Sigmoid colon (tissue), 7 donors: ENCODE data around the gene USP2. TPM values are rescaled to one million over a fixed set of nuclear protein-coding genes. Genes with fewer than 3 reads are reported as not detected.

Source experiments
- DNase-seq: peaks from one replicate; pipeline ENCODE4 v3.0.0-alpha.2; 2019
- H3K27ac ChIP-seq, 4 donors: fragments of 200-600 bp; sonication (generic); one replicate each; pipeline ENCODE4 v1.5.1; 2016 to 2019; ENCODE audit warnings: mild to moderate bottlenecking in 1 of 4
- H3K27me3 ChIP-seq, 3 donors: fragments of 200-600 bp; sonication (generic); one replicate each; pipeline ENCODE4 v1.5.1; 2019; ENCODE audit warnings: mild to moderate bottlenecking in 1 of 3
- H3K36me3 ChIP-seq, 4 donors: fragments of 200-600 bp; sonication (generic); one replicate each; pipeline ENCODE4 v1.5.1; 2016 to 2019
- H3K4me1 ChIP-seq, 4 donors: fragments of 200-600 bp; sonication (generic); one replicate each; pipeline ENCODE4 v1.5.1; 2017 to 2019
- H3K4me3 ChIP-seq, 4 donors: fragments of 200-600 bp; sonication (generic); one replicate each; pipeline ENCODE4 v1.5.1; 2017 to 2019; ENCODE audit warnings: mild to moderate bottlenecking in 2 of 4, moderate library complexity in 1 of 4
- H3K9me3 ChIP-seq, 4 donors: fragments of 200-600 bp in 3 of 4; sonication (generic) in 3 of 4; one replicate each; pipeline versions ENCODE4 v1.5.1 to v1.6.1; 2013 to 2019
- CTCF ChIP-seq, 4 experiments: fragments of 450-650 bp in 3 of 4; fragments of 200-600 bp in 1 of 4; IDR thresholded peaks; one replicate each; pipeline ENCODE4 v1.5.1; 2016 to 2019; ENCODE audit warnings: antibody characterized with exemption in 4 of 4, mild to moderate bottlenecking in 3 of 4, moderate library complexity in 2 of 4
- EP300 ChIP-seq, 4 donors: sonication (generic); formaldehyde crosslinking; IDR thresholded peaks; one replicate each; pipeline ENCODE4 v1.6.1; 2017; ENCODE audit warnings: antibody characterized with exemption in 4 of 4
- POLR2A ChIP-seq, 2 donors: fragments of 450-650 bp; IDR thresholded peaks; one replicate each; pipeline ENCODE4 v1.6.1; 2016; ENCODE audit warnings: antibody characterized with exemption in 2 of 2, mild to moderate bottlenecking in 2 of 2, moderate library complexity in 2 of 2
- POLR2AphosphoS5 ChIP-seq, 4 donors: sonication (generic); formaldehyde crosslinking; IDR thresholded peaks; one replicate each; pipeline ENCODE4 v1.6.1; 2017; ENCODE audit warnings: antibody characterized with exemption in 4 of 4
- WGBS, 2 donors: extraction: QIAGEN DNeasy Blood & Tissue Kit; methylation state at CpG; one replicate each; pipeline ENCODE4 v1.1.7; 2013; 5-methylcytosine and 5-hydroxymethylcytosine counted together
- intact Hi-C: fragments of 100-400 bp; cut with DNase I; formaldehyde crosslinking; loops from one replicate; pipeline ENCODE4 v1.15.1; 2023
- polyA plus RNA-seq, 3 donors: library from polyadenylated mRNA; stranded (reverse); fragments of 200-250 nt; gene quantifications; one replicate each; pipeline ENCODE4 v1.2.3, GENCODE V29; 2013
- total RNA-seq, 4 donors: library from RNA; depleted of rRNA; stranded (reverse); fragments of >200 nt; gene quantifications; one replicate each; pipeline ENCODE4 v1.1.0, GENCODE V29; 2016
- donor health status: healthy with polysubstance abuse.
- donor health status: Bipolar disorder and iron deficiency.
- donor health status: healthy.

The USP2 gene
- total and polyA plus RNA-seq, 7 donors, result 0.71 to 13.2 (median 1.9) TPM

DNA sequence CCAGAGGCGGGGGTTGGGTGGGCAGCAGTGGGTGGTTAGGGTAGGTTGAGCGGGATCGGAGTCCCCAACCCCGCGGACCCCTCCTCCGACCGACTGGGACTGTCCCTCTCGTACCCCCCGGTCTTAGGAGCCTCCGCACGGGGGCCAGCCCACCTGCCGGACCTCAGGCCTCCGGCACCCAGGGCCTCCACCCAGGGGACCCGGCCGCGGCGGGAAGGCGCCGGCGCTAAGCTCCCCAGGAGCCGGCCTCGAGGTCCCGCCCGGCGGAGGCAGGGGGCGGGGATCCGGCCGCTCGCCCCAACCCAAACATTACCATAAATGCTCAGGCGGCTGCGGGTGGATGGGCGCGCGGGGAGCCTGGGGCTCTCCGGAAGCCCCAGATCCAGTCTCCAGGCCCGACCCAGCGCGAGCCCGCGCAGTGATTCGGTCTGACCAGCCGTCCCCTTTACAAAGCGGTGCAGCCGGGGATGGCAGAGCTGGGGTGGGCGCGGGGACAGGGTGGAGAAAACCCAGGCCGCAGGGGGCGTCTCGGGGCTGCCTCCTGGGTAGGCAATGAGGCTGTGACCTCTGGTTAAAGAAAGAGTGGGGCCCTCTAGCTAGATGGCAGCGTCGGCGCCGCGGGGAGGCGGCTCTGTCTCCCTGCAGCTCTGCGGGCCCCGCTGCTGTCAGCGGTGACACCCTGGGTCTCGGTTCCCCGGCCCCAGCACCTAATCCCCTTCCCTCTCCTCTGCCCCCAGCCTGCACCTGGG is 60.5 kb downstream of the USP2 start:
- TF ChIP-seq EP300 (IDR thresholded peaks at IDR 0.05), result no peak
- peak; percentile 79 to 94 (median 88) for TF ChIP-seq POLR2AphosphoS5 (IDR thresholded peaks at IDR 0.05)
- peak; percentile 73 to 87 for TF ChIP-seq POLR2A (IDR thresholded peaks at IDR 0.05)
- TF ChIP-seq CTCF (IDR thresholded peaks at IDR 0.05), result no peak
- H3K4me1 ChIP-seq, result peaks cover 0 to 72% (median 62%) of the 10 kb centered on the region in 4 donors
- no peaks in the 10 kb centered on the region for H3K27me3 ChIP-seq
- H3K27ac ChIP-seq, result peak overlapping the region; percentile 93 to 99 (median 96)
- H3K4me3 ChIP-seq, result peak overlapping the region; percentile 44 to 53 (median 49)
- no peaks in the 10 kb centered on the region for H3K36me3 ChIP-seq
- intact Hi-C loops, result loop anchor here (2.0 kb wide), 1 partner anchor 152 kb away; the partner anchor contains the start of gene NLRX1
- 2% methylated on average over 60 of the region's 60 CpGs for WGBS, 2 donors
- no peaks in the 10 kb centered on the region for H3K9me3 ChIP-seq
- DNase-seq, result peak; percentile 92

GRCh38 chr11:119320240-119320775 is 61.2 kb downstream of the USP2 start:
- Histone ChIP-seq H3K4me1 (peaks cover 0 to 77% (median 65%) of the 10 kb centered on the region in 4 donors), H3K27ac (peak overlapping the region; percentile 93 to 99 (median 96)), H3K9me3 (no peaks in the 10 kb centered on the region), H3K4me3 (peak overlapping the region; percentile 44 to 53 (median 49)), H3K36me3 (no peaks in the 10 kb centered on the region), H3K27me3 (no peaks in the 10 kb centered on the region)
- 39 to 46% methylated on average over 17 of the region's 17 CpGs for WGBS, 2 donors
- intact Hi-C loops, result loop anchor here (2.0 kb wide), 1 partner anchor 152 kb away; the partner anchor contains the start of gene NLRX1
- peak; percentile 71 for DNase-seq
- TF ChIP-seq POLR2A (IDR thresholded peaks at IDR 0.05), result no peak
- TF ChIP-seq POLR2AphosphoS5 (IDR thresholded peaks at IDR 0.05), result no peak
- no peak for TF ChIP-seq EP300 (IDR thresholded peaks at IDR 0.05)
- no peak for TF ChIP-seq CTCF (IDR thresholded peaks at IDR 0.05)

DNA sequence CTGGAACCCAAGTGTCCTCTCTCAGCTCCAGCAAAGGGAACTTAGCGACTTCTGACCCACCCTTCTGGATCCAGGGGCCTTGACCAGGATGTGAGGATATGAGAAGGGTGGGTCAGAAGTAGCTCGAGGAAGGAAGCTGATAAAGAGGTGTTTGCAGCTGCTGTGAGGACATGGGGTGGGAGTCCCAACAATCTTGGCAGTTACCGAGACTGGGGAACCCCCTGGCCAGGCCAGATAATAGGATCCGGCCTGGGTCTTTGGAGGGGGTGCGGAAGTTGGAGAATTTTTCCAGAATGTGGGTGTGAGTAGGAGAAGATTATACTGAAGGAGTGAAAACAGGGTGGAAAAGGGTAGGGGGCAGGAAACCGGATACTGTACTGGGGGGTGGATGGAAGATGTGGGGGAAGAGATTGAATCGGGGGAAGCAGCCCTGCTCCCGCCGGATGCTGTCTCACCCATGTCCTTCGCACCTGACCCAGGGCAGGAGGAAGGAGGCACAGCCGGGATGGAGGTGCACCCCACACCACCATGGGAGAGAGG is 61.7 kb downstream of the USP2 start:
- intact Hi-C loops, result loop anchor here (2.0 kb wide), 1 partner anchor 151 kb away; the partner anchor contains the start of gene NLRX1
- 54 to 61% methylated on average over 11 of the region's 11 CpGs for WGBS, 2 donors
- Histone ChIP-seq H3K9me3 (no peaks in the 10 kb centered on the region), H3K27me3 (no peaks in the 10 kb centered on the region), H3K4me1 (peaks cover 0 to 82% (median 71%) of the 10 kb centered on the region in 4 donors), H3K36me3 (peaks cover 0 to 3% (median 1%) of the 10 kb centered on the region in 4 donors), H3K4me3 (no peak overlapping the region), H3K27ac (peak overlapping the region; percentile 93 to 99 (median 96))
- DNase-seq, result no peak
- no peak for TF ChIP-seq EP300 (IDR thresholded peaks at IDR 0.05)
- no peak for TF ChIP-seq POLR2AphosphoS5 (IDR thresholded peaks at IDR 0.05)
- no peak for TF ChIP-seq POLR2A (IDR thresholded peaks at IDR 0.05)

DNA sequence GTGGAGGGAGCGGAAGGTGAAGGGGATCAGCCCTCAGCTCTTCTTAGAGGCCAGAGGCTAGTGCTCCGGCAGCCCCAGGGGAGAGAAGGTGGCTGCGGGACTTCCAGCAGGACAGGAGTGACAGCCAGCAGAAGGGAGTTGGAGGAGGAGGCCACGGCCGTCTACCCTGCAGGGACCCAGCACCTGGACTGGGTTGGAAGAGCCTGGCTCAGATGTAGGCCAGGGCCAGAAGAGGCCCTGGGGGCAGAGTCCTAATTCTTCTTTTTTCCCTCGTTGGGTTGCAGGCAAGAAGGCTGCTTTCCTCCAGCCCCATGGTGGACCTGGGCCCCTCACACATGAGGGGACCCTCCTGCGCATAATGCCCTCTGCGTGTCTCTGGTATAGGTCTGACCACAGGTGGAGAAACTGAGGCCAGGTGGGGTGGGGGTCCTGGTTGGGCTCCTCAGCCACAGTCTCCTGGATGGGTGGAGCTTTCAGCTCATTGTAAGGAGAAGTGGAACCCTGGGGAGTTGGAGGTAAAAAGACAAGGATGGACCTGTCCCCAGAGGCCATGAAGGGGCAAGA is 62.3 kb downstream of the USP2 start:
- WGBS, 2 donors, result 76 to 83% methylated on average over 8 of the region's 8 CpGs
- intact Hi-C loops, result no loop called here
- no peak for DNase-seq
- Histone ChIP-seq H3K4me3 (no peak overlapping the region), H3K4me1 (peaks cover 0 to 87% (median 75%) of the 10 kb centered on the region in 4 donors), H3K27ac (peak overlapping the region; percentile 93 to 99 (median 96)), H3K9me3 (no peaks in the 10 kb centered on the region), H3K27me3 (no peaks in the 10 kb centered on the region), H3K36me3 (peaks cover 0 to 9% (median 4%) of the 10 kb centered on the region in 4 donors)
- TF ChIP-seq EP300 (IDR thresholded peaks at IDR 0.05) (no peak), CTCF (IDR thresholded peaks at IDR 0.05) (no peak), POLR2A (IDR thresholded peaks at IDR 0.05) (no peak), POLR2AphosphoS5 (IDR thresholded peaks at IDR 0.05) (no peak)
